Fibroblast of lung (primary cell): ENCODE measurements around the gene MIEF1. TPM values are rescaled to one million over a fixed set of nuclear protein-coding genes. Genes with fewer than 3 reads are reported as not detected.

ENCODE experiments used
- DNase-seq, 2 donors: peaks; one replicate each; pipeline versions ENCODE4 v3.0.0 to v3.0.0-alpha.2; 2010; ENCODE audit warnings: low read depth in 2 of 2
- H2AFZ ChIP-seq: 2 replicates; pipeline ENCODE4 v1.5.1; 2012; ENCODE audit warnings: low read length, control low read depth, inconsistent platforms
- H3K27ac ChIP-seq: 2 replicates; pipeline ENCODE4 v1.5.1; 2011; ENCODE audit warnings: low read length, control low read depth; ENCODE audit not compliant: insufficient read depth
- H3K27me3 ChIP-seq: 2 replicates; pipeline ENCODE4 v1.5.1; 2011; ENCODE audit warnings: mild to moderate bottlenecking, low read length; ENCODE audit not compliant: control insufficient read depth, insufficient read depth
- H3K36me3 ChIP-seq: 2 replicates; pipeline ENCODE4 v1.5.1; 2011; ENCODE audit warnings: low read length; ENCODE audit not compliant: control insufficient read depth, insufficient read depth
- H3K4me1 ChIP-seq: 2 replicates; pipeline ENCODE4 v1.5.1; 2011; ENCODE audit warnings: low read length; ENCODE audit not compliant: control insufficient read depth, insufficient read depth; ENCODE audit errors: extremely low read depth
- H3K4me2 ChIP-seq: 2 replicates; pipeline ENCODE4 v1.5.1; 2011; ENCODE audit warnings: low read length, control low read depth; ENCODE audit not compliant: insufficient read depth; ENCODE audit errors: extremely low read depth
- H3K4me3 ChIP-seq, 4 experiments: fragments of 200-600 bp in 1 of 4; sonication (generic) in 1 of 4; replicated peaks in 1 of 4; 2 replicates each; pipeline ENCODE4 v1.5.1; 2011 to 2016; ENCODE audit warnings: low read length in 4 of 4, low read depth in 3 of 4, mild to moderate bottlenecking in 3 of 4, control low read depth in 2 of 4, inconsistent platforms in 1 of 4, mixed read lengths in 1 of 4; ENCODE audit not compliant: insufficient read depth in 1 of 4; ENCODE audit errors: control extremely low read depth in 1 of 4
- H3K79me2 ChIP-seq: 2 replicates; pipeline ENCODE4 v1.5.1; 2012; ENCODE audit warnings: mild to moderate bottlenecking, low read length, inconsistent platforms; ENCODE audit not compliant: control insufficient read depth, insufficient read depth
- H3K9ac ChIP-seq: 2 replicates; pipeline ENCODE4 v1.5.1; 2011; ENCODE audit warnings: mild to moderate bottlenecking, low read length, control low read depth; ENCODE audit not compliant: insufficient read depth
- H3K9me3 ChIP-seq: 2 replicates; pipeline ENCODE4 v1.5.1; 2012; ENCODE audit warnings: low read depth, low read length; ENCODE audit not compliant: control insufficient read depth, insufficient read depth
- H4K20me1 ChIP-seq: 2 replicates; pipeline ENCODE4 v1.5.1; 2011; ENCODE audit warnings: low read length; ENCODE audit not compliant: control insufficient read depth, insufficient read depth; ENCODE audit errors: extremely low read depth
- EZH2 ChIP-seq: IDR thresholded peaks from 2 replicates; pipeline ENCODE4 v1.5.1; 2012; ENCODE audit warnings: low read length, control low read depth, mild to moderate bottlenecking; ENCODE audit errors: missing control alignments
- polyA plus RNA-seq, 2 donors: library from polyadenylated mRNA; depleted of rRNA in 1 of 2; stranded (reverse) in 1 of 2; unstranded in 1 of 2; fragments of >200 nt; gene quantifications; 2 replicates each; pipeline ENCODE4 v1.2.1, GENCODE V29; 2011 to 2012; ENCODE audit warnings: missing spikeins in 1 of 2
- total RNA-seq: library from RNA; depleted of rRNA; stranded (reverse); fragments of >200 nt; gene quantifications from 2 replicates; pipeline ENCODE4 v1.2.1, GENCODE V29; 2014
- TF ChIP-seq, protein P1 (sequence below), 2 donors: IDR thresholded peaks in 1 of 2; conservative IDR thresholded peaks in 1 of 2; 1 replicate in 1 of 2; 2 replicates in 1 of 2; pipeline ENCODE4 v1.5.1; 2011 to 2012; ENCODE audit warnings: low read length in 2 of 2, control low read depth in 1 of 2, inconsistent platforms in 1 of 2, low read depth in 1 of 2, mild to moderate bottlenecking in 1 of 2

The MIEF1 gene
- total and polyA plus RNA-seq, 2 donors (not counting 1 experiment from before 2014, with no cell fraction given): 16.8 to 19.0 TPM

- Histone ChIP-seq H3K9ac (no peak overlapping the region), H3K27me3 (no peaks in the 10 kb centered on the region), H3K27ac (no peak overlapping the region), H2AFZ (no peak overlapping the region), H3K4me1 (peaks cover 11% of the 10 kb centered on the region), H3K4me2 (no peak overlapping the region), H3K36me3 (no peaks in the 10 kb centered on the region), H3K4me3 (no peak overlapping the region), H3K9me3 (no peaks in the 10 kb centered on the region), H3K79me2 (no peaks in the 10 kb centered on the region), H4K20me1 (no peaks in the 10 kb centered on the region)
- no peak for TF ChIP-seq EZH2
- TF ChIP-seq, protein P1, sequence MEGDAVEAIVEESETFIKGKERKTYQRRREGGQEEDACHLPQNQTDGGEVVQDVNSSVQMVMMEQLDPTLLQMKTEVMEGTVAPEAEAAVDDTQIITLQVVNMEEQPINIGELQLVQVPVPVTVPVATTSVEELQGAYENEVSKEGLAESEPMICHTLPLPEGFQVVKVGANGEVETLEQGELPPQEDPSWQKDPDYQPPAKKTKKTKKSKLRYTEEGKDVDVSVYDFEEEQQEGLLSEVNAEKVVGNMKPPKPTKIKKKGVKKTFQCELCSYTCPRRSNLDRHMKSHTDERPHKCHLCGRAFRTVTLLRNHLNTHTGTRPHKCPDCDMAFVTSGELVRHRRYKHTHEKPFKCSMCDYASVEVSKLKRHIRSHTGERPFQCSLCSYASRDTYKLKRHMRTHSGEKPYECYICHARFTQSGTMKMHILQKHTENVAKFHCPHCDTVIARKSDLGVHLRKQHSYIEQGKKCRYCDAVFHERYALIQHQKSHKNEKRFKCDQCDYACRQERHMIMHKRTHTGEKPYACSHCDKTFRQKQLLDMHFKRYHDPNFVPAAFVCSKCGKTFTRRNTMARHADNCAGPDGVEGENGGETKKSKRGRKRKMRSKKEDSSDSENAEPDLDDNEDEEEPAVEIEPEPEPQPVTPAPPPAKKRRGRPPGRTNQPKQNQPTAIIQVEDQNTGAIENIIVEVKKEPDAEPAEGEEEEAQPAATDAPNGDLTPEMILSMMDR (conservative IDR thresholded peaks at IDR 0.05 in 1 of 2, IDR thresholded peaks at IDR 0.05 in 1 of 2; ENCODE audit: low read depth in 1 of 2, low read length in 2 of 2): no peak
- DNase-seq: no peak
These were observed 12.7 kb upstream of the MIEF1 start for GRCh38 chr22:39489094-39490068.

DNA sequence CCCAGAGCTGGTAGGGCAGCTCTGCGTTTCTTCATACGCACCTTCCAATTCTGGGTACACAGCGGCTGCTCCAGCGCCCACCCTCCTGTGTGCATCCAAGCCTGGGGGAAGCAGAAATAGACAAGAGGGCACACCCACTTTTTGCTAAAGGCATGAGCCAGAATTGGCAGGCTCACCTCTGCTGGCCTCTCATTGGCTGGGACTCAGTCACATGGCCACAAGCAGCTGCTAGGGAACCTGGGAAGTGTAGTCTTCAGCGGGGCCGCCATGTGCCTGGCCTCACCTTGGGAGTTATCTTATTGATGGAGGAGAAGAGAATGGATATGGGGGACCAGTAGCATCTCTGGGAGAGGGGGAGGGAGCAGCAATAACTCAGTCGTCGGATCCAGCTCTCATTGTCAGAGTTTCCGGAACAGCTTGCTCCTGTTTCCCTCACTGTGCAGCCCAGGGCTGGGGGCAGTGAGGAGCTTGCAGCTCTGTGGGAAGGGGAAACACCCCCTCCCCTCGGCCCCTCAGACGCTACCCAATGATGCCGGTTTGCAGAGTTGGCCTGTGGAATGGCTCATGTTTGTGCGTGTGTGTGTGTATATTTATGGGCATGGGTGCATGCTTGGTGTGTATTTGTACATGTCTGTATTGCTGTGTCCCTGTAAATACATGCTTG lies 11.8 kb upstream of the MIEF1 start:
- H3K79me2 ChIP-seq: no peaks in the 10 kb centered on the region
- no peaks in the 10 kb centered on the region for H3K36me3 ChIP-seq
- H3K27ac ChIP-seq: no peak overlapping the region
- DNase-seq: peak; percentile 72
- H3K4me3 ChIP-seq: no peak overlapping the region
- no peaks in the 10 kb centered on the region for H3K27me3 ChIP-seq
- no peaks in the 10 kb centered on the region for H4K20me1 ChIP-seq
- no peak overlapping the region for H2AFZ ChIP-seq
- no peak overlapping the region for H3K4me2 ChIP-seq
- TF ChIP-seq, protein P1 (conservative IDR thresholded peaks at IDR 0.05 in 1 of 2, IDR thresholded peaks at IDR 0.05 in 1 of 2; ENCODE audit: low read depth in 1 of 2, low read length in 2 of 2): no peak
- no peak for TF ChIP-seq EZH2
- H3K9ac ChIP-seq: no peak overlapping the region
- H3K4me1 ChIP-seq: peaks cover 17% of the 10 kb centered on the region
- no peaks in the 10 kb centered on the region for H3K9me3 ChIP-seq

- no peak for TF ChIP-seq EZH2
- TF ChIP-seq, protein P1 (conservative IDR thresholded peaks at IDR 0.05 in 1 of 2, IDR thresholded peaks at IDR 0.05 in 1 of 2; ENCODE audit: low read depth in 1 of 2, low read length in 2 of 2): no peak
- Histone ChIP-seq H2AFZ (no peak overlapping the region), H3K4me2 (no peak overlapping the region), H4K20me1 (no peaks in the 10 kb centered on the region), H3K36me3 (no peaks in the 10 kb centered on the region), H3K9me3 (no peaks in the 10 kb centered on the region), H3K4me3 (no peak overlapping the region), H3K27me3 (no peaks in the 10 kb centered on the region), H3K9ac (no peak overlapping the region), H3K27ac (no peak overlapping the region), H3K4me1 (peaks cover 17% of the 10 kb centered on the region), H3K79me2 (no peaks in the 10 kb centered on the region)
- DNase-seq: no peak
These were observed 11.0 kb upstream of the MIEF1 start for GRCh38 chr22:39490966-39491680.
